ENCODE measurements around the gene PARVB. TPM values are rescaled to one million over a fixed set of nuclear protein-coding genes. Genes with fewer than 3 reads are reported as not detected.

Gene PARVB
- total RNA-seq, 2 experiments from 2014 or later, result 39.4 to 41.0 TPM

DNA sequence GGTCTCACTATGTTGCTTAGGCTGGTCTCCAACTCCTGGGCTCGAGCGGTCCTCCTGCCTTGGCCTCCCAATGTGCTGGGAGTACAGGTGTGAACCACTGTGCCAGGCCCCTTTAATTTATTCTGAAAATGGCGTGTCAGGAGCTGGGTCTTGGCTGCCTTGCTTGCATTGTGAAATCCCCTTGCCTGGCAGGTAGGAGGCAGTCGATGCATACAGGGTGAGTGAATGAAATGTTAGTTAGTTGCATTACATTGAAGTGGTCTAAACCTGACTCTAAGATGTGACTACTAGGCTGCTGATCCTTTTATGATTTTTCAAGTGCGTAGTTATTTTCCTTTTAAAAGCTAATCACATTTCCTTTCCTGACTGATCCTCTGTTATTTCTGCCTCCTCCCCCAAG is 42.9 kb downstream of the PARVB start:
- ChIA-PET CTCF (interaction anchor here (0.9 to 2.2 kb wide), 2 partner anchors 15 to 74 kb away, joined by 3 to 8 read pairs; no protein-coding TSS in a partner anchor), POLR2A (no interaction called here)
- Mint-ChIP-seq H3K4me3 (no peak overlapping the region), H3K9me3 (ENCODE audit: insufficient read depth) (no peaks in the 10 kb centered on the region), H3K27ac (no peak overlapping the region), H3K36me3 (ENCODE audit: low read depth) (no peaks in the 10 kb centered on the region), H3K27me3 (ENCODE audit: low read depth) (peaks cover 4% of the 10 kb centered on the region), H3K4me1 (ENCODE audit: low read depth) (peaks cover 18% of the 10 kb centered on the region)
- no peak for DNase-seq
- no peak for ATAC-seq

DNA sequence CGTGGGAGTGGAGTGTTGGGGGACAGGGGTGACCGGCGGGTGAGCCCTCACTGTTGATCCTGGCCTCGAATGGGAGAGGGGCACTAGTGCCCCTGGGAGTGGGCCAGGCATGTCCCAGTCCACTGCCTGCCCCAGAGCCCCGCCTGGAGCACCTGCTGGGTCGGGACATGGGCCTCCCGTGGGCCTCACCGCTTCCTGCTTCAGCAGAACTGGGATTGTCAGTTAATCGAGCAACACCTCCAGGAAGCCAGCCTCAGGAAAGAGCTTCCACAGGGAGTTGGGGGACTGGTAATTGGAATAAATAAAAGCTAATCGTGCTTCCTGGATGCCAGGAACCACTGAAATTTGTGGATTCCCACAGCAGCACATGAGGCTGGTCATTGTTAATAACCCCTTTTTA is 43.8 kb downstream of the PARVB start:
- ATAC-seq (no peak), DNase-seq (no peak)
- Mint-ChIP-seq H3K4me1 (ENCODE audit: low read depth) (peaks cover 18% of the 10 kb centered on the region), H3K27ac (no peak overlapping the region), H3K36me3 (ENCODE audit: low read depth) (no peaks in the 10 kb centered on the region), H3K4me3 (no peak overlapping the region), H3K27me3 (ENCODE audit: low read depth) (peaks cover 4% of the 10 kb centered on the region), H3K9me3 (ENCODE audit: insufficient read depth) (no peaks in the 10 kb centered on the region)
- ChIA-PET CTCF (interaction anchor here (0.9 to 2.2 kb wide), 3 partner anchors 14 to 75 kb away, joined by 3 to 9 read pairs (median 8); no protein-coding TSS in a partner anchor), POLR2A (no interaction called here)

DNA sequence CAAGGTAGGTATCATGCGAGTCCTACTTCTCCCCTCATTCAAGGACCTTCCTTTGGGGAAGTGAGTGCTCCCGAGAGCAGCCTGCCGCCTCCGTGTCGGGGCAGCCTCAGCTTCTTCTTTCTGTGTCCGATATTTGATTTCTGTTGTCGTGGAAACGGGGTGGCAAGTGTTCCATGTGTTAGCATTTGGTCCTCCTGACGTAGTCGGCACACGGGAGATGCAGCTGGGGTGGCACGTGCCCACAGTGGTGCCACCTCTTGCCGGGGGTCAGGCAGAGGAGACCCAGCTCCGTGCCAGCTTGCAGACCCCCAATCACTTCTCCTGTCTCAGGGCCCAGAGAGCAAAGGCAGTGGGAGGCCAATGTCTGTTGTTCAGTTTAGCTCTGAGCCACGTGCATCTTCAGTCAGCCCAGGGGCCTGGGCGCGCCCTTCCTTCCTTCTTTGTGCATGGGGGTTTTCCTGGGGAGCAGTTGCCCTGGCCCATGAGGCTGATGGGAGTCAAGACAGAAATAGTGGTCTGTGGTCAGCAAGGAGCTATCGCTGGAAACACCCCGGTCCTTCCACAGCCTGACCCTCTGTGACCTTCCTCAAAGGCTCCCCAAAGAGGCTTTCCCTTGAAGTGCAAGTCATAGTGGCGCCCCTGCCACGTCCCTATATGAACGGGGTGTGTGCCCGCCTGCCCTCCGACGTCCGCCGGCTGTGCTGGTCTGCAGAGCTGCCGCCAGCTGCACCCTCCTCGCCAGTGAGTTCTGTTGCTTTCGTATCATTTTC is 44.5 kb downstream of the PARVB start:
- no peak overlapping the region for H3K4me3 Mint-ChIP-seq
- DNase-seq (no peak), ATAC-seq (peak; percentile 39)
- CTCF ChIA-PET, result interaction anchor here (1.7 to 2.2 kb wide), 2 partner anchors 13 to 75 kb away, joined by 8 to 9 read pairs; no protein-coding TSS in a partner anchor
- peaks cover 4% of the 10 kb centered on the region for H3K27me3 Mint-ChIP-seq (ENCODE audit: low read depth)
- H3K27ac Mint-ChIP-seq, result peak overlapping the region; percentile 9
- H3K36me3 Mint-ChIP-seq (ENCODE audit: low read depth), result no peaks in the 10 kb centered on the region
- H3K9me3 Mint-ChIP-seq (ENCODE audit: insufficient read depth), result no peaks in the 10 kb centered on the region
- POLR2A ChIA-PET, result no interaction called here
- H3K4me1 Mint-ChIP-seq (ENCODE audit: low read depth), result peaks cover 16% of the 10 kb centered on the region

DNA sequence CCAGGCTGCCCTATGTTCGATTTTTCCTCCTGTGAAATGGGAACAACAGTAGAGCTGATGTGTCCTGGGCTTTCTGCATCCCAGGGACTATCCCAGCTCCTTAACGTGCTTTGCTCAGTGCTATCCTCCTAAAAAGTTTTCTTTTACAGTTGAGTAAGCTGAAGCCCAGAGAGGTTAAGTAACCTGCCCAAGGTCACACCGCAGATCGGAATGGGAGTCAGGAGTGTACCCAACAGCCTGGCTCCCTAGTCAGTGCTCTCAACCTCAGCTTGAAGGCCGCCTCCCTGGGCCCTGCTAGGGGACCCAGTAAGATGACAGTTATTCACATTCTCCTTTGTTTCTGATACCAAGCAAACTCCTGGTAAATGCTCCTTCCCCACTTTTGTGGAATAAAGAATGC is 45.9 kb downstream of the PARVB start:
- Mint-ChIP-seq H3K9me3 (ENCODE audit: insufficient read depth) (no peaks in the 10 kb centered on the region), H3K4me1 (ENCODE audit: low read depth) (peaks cover 10% of the 10 kb centered on the region), H3K27ac (no peak overlapping the region), H3K4me3 (no peak overlapping the region), H3K27me3 (ENCODE audit: low read depth) (peaks cover 4% of the 10 kb centered on the region), H3K36me3 (ENCODE audit: low read depth) (no peaks in the 10 kb centered on the region)
- DNase-seq, result no peak
- no peak for ATAC-seq
- POLR2A ChIA-PET, result no interaction called here
- CTCF ChIA-PET, result interaction anchor here (0.7 to 0.9 kb wide), 2 partner anchors 11 to 77 kb away, joined by 3 to 4 read pairs; no protein-coding TSS in a partner anchor

DNA sequence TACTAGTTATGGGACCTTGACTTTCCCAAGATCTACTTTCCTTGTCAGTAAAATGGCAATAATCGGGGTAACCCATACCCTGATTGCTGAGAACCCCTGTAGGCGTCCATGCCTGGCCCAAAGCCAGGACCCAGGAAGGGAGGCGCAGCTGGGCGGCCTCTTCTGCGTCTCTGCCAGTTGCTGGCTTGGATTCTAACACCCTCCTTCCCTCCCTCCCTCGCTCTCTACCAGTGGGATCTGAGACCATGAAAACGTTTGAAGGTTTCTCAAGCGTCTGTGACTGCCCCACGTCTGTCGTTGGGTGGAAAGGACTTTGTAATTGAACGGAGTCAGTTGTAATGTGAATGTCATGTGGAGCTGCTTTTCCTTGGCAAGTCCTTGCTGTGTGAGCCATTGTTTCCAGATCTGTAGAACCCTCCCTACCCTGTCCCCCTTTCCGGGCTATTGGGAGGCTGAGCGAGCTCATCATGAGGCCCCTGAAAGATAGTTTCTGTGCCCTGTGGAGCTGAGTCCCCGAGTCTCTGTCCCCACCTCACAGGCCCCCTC is 47.8 kb downstream of the PARVB start:
- H3K27me3 Mint-ChIP-seq (ENCODE audit: low read depth), result peaks cover 4% of the 10 kb centered on the region
- H3K27ac Mint-ChIP-seq, result no peak overlapping the region
- H3K4me1 Mint-ChIP-seq (ENCODE audit: low read depth), result peaks cover 10% of the 10 kb centered on the region
- CTCF ChIA-PET, result interaction anchor here (1.2 to 3.2 kb wide), 2 partner anchors 10 to 78 kb away, joined by 5 to 12 read pairs; no protein-coding TSS in a partner anchor
- ATAC-seq, result no peak
- no peak for DNase-seq
- H3K4me3 Mint-ChIP-seq, result no peak overlapping the region
- H3K9me3 Mint-ChIP-seq (ENCODE audit: insufficient read depth), result no peaks in the 10 kb centered on the region
- no peaks in the 10 kb centered on the region for H3K36me3 Mint-ChIP-seq (ENCODE audit: low read depth)
- POLR2A ChIA-PET, result no interaction called here

DNA sequence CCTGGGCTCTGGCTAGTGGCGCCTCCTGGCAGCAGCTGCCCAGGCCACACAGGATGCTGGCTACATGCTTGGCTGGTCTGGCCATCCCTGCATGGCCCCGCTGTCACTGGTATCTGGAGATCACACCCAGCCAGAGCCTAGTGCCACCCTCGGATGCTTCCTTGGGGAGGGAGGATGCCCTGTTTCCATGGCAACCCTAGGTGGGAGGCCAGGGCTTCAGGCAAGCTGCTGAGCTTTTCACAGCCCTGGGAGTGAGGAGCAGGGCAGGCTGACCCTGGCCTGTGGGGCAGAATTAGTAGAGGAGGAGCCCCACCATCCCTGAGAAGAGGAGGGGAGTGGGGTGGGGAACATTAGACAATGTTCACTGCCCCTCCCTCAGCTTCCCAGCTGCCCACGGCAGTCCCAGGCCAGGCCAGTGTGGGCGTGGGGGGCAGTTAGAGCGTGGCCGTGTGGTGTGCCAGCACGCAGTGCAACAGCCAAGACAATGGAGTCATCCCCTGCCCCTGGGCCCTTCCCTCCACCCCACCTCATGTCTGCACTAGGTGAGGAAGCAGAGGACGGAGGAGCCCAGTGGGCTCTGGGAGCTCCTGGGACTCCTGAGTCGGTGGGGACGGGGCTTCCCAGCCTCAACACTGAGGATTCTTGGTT is 50.4 kb downstream of the PARVB start:
- ChIA-PET POLR2A (no interaction called here), CTCF (interaction anchor here (1.0 kb wide), 1 partner anchor 11 kb away, joined by 4 read pairs; no protein-coding TSS in a partner anchor)
- Mint-ChIP-seq H3K4me1 (ENCODE audit: low read depth) (no peaks in the 10 kb centered on the region), H3K27me3 (ENCODE audit: low read depth) (peaks cover 2% of the 10 kb centered on the region), H3K4me3 (no peak overlapping the region), H3K9me3 (ENCODE audit: insufficient read depth) (no peaks in the 10 kb centered on the region), H3K36me3 (ENCODE audit: low read depth) (no peaks in the 10 kb centered on the region), H3K27ac (no peak overlapping the region)
- DNase-seq (no peak), ATAC-seq (no peak)

DNA sequence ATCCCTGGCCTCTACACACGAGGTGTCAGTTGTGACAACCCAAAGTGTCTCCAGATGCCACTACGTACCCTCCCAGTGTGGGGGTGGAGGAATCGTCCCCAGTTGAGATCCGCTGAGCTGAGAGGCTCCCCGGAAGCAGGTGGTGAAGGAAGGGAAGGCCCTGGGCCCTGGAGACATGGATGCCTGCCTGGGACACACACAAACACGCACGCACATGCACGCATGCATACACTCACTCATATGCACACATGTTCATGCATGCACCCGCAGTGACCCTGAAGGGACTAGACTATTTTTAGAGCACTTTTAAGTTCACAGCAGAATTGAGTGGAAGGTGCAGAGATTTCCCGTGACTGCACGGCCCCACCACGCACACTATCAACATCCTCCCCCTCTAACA is 50.9 kb downstream of the PARVB start:
- ATAC-seq (no peak), DNase-seq (no peak)
- Mint-ChIP-seq H3K4me1 (ENCODE audit: low read depth) (no peaks in the 10 kb centered on the region), H3K36me3 (ENCODE audit: low read depth) (no peaks in the 10 kb centered on the region), H3K27me3 (ENCODE audit: low read depth) (no peaks in the 10 kb centered on the region), H3K9me3 (ENCODE audit: insufficient read depth) (no peaks in the 10 kb centered on the region), H3K27ac (no peak overlapping the region), H3K4me3 (no peak overlapping the region)
- CTCF ChIA-PET, result interaction anchor here (1.0 kb wide), 1 partner anchor 11 kb away, joined by 4 read pairs; no protein-coding TSS in a partner anchor
- POLR2A ChIA-PET, result no interaction called here

DNA sequence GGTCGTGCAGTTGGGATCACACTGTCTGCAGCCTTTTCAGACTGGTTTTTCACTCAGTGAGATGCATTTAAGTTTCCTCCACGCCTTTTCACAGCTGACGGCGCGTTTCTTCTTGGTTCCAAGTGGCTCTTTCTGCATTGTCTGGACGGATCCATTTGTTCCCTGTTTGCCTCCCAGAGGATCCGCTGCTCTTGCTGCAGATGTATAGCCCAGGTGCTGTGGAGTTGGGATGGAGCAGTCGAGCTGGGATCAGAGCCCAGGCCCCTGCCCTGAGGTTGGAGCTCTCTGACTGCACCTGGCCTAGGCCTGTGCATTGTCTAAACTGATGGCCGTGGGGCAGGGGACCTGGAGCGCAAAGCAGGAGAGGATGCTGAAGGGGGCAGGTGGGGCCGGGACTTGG is 51.6 kb downstream of the PARVB start:
- ChIA-PET CTCF (no interaction called here), POLR2A (no interaction called here)
- Mint-ChIP-seq H3K36me3 (ENCODE audit: low read depth) (no peaks in the 10 kb centered on the region), H3K27ac (no peak overlapping the region), H3K4me3 (no peak overlapping the region), H3K27me3 (ENCODE audit: low read depth) (no peaks in the 10 kb centered on the region), H3K9me3 (ENCODE audit: insufficient read depth) (no peaks in the 10 kb centered on the region), H3K4me1 (ENCODE audit: low read depth) (no peaks in the 10 kb centered on the region)
- ATAC-seq, result no peak
- DNase-seq, result no peak

DNA sequence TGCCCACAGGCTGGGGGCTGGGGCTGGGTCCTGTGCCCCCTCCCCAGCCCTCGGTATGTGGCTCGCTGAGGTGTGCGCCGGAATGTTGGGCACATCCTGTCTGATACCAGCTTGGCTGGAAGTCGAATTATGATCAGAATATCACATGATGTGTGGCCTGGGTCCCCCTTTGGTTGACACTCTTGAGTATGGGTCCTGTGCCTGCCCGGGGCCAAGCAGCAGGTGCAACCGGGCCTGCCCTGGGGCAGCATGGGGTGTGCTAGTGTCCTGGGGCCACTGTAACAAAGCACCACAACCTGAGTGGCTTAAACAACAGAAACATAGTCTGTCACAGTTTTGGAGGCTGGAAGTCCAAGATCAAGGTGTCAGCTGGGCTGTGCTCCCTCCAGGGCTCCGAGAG is 52.7 kb downstream of the PARVB start:
- Mint-ChIP-seq H3K27me3 (ENCODE audit: low read depth) (no peaks in the 10 kb centered on the region), H3K4me1 (ENCODE audit: low read depth) (no peaks in the 10 kb centered on the region), H3K9me3 (ENCODE audit: insufficient read depth) (no peaks in the 10 kb centered on the region), H3K27ac (no peak overlapping the region), H3K4me3 (no peak overlapping the region), H3K36me3 (ENCODE audit: low read depth) (no peaks in the 10 kb centered on the region)
- ATAC-seq, result no peak
- no peak for DNase-seq
- POLR2A ChIA-PET, result no interaction called here
- CTCF ChIA-PET, result no interaction called here

DNA sequence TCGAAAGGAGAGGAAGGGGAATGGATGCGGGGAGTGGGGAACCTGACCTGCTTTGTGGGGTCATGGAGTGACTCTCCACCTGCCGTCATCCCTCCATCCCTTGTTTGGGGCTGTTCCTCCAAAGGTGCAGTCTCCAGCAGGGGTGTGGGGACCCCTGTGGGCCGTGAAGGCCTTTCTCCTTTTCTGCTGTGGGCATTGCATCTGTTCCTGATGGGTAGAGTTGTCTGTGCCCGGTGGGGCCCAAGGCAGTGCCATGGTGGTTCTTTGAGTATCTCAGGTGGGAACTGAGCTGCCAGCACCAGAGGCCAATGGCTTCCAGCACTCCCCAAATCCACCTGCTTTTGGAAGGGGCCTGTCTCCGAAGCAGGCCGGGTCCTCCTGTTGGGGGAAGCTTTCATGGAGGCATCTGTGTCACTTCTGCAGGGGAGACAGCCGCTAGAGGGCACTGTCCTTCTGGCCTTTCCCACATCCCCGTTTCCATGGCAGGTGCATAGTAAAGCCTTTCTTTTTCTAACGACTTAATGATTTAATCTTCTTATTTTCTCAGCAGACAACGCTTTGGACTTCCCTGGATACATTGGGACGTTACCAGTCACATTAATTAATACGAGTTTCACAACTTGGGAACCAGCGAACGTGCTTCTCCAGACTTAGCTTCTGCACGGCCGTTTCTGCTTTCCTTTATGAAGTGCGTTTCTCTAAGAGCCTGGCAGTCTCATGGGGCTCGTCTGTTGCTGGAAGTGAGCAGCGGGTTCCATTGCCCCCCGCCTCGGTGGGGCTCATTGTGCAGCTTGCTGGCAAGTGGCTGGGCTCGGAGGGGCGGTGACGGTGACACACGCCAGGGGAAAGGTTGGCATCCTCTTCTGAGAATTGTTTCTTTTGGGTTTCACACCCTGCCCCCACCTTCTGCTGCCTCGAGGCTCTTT is 57.1 kb downstream of the PARVB start:
- H3K9me3 Mint-ChIP-seq (ENCODE audit: insufficient read depth), result no peaks in the 10 kb centered on the region
- H3K27me3 Mint-ChIP-seq (ENCODE audit: low read depth), result no peaks in the 10 kb centered on the region
- CTCF ChIA-PET, result interaction anchor here (0.7 to 7.4 kb wide), 21 partner anchors 9 to 602 kb away, joined by 3 to 216 read pairs (median 4); partner anchors contain the start of genes PARVG and SAMM50
- no peak overlapping the region for H3K27ac Mint-ChIP-seq
- DNase-seq (peak; percentile 81), ATAC-seq (no peak)
- no peaks in the 10 kb centered on the region for H3K4me1 Mint-ChIP-seq (ENCODE audit: low read depth)
- H3K4me3 Mint-ChIP-seq, result no peak overlapping the region
- peaks cover 5% of the 10 kb centered on the region for H3K36me3 Mint-ChIP-seq (ENCODE audit: low read depth)
- POLR2A ChIA-PET, result no interaction called here

DNA sequence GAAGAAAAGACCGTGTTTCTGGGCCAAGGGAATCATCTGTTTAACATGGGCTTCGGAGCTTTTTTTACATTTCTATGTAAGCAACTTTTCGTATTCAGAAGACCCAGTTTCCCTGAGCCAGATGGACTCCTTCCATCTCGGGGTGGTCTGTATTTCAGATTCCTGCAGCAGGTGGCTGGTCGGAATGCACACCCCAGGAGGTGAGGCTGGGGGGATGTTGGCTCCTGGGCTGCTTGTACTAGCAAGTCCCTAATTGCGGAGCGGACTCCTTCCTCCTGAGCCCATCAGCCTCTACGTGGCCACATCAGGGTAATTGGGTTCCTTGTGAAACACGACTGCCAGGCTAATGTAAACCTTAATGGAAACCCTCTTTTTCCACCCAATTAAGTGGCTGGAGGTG is 58.7 kb downstream of the PARVB start:
- peaks cover 5% of the 10 kb centered on the region for H3K36me3 Mint-ChIP-seq (ENCODE audit: low read depth)
- no peak overlapping the region for H3K27ac Mint-ChIP-seq
- H3K4me1 Mint-ChIP-seq (ENCODE audit: low read depth), result no peaks in the 10 kb centered on the region
- ChIA-PET CTCF (interaction anchor here (1.2 to 7.4 kb wide), 7 partner anchors 9 to 98 kb away, joined by 5 to 216 read pairs (median 9); partner anchors contain the start of gene PARVG), POLR2A (no interaction called here)
- no peak for ATAC-seq
- H3K4me3 Mint-ChIP-seq, result no peak overlapping the region
- no peaks in the 10 kb centered on the region for H3K9me3 Mint-ChIP-seq (ENCODE audit: insufficient read depth)
- H3K27me3 Mint-ChIP-seq (ENCODE audit: low read depth), result no peaks in the 10 kb centered on the region
- DNase-seq, result no peak
